Activated CD4-positive, alpha-beta T cell treated with anti-CD3 and anti-CD28 coated beads for 1 hour (primary cell): ENCODE results near the gene AK4.

ENCODE experiments used
- DNase-seq: peaks from one replicate; pipeline ENCODE4 v3.0.0-alpha.2; 2020

The AK4 gene

GRCh38 chr1:65178235-65178634 lies 30.2 kb downstream of the AK4 start:
- DNase-seq: no peak

- DNase-seq: no peak
These were observed 31.1 kb downstream of the AK4 start for GRCh38 chr1:65179148-65179547.

GRCh38 chr1:65180977-65181376 lies 33.0 kb downstream of the AK4 start:
- DNase-seq: no peak

- DNase-seq: no peak
These were observed 34.8 kb downstream of the AK4 start for GRCh38 chr1:65182658-65183268.

- DNase-seq: no peak
These were observed 41.6 kb downstream of the AK4 start for GRCh38 chr1:65189576-65190115.

- no peak for DNase-seq
These were observed 42.2 kb downstream of the AK4 start for GRCh38 chr1:65190229-65190628.

GRCh38 chr1:65193129-65193695 lies 45.2 kb downstream of the AK4 start:
- no peak for DNase-seq

GRCh38 chr1:65195495-65196417 lies 47.8 kb downstream of the AK4 start:
- DNase-seq: no peak

- DNase-seq: no peak
These were observed 48.9 kb downstream of the AK4 start for GRCh38 chr1:65196926-65197325.

- DNase-seq: no peak
These were observed 49.6 kb downstream of the AK4 start for GRCh38 chr1:65197636-65198035.

GRCh38 chr1:65198096-65198495 lies 50.1 kb downstream of the AK4 start:
- DNase-seq: no peak

- DNase-seq: no peak
These were observed 52.4 kb downstream of the AK4 start for GRCh38 chr1:65200411-65200810.

- no peak for DNase-seq
These were observed 58.8 kb downstream of the AK4 start for GRCh38 chr1:65206836-65207235.

- DNase-seq: no peak
These were observed 59.3 kb downstream of the AK4 start for GRCh38 chr1:65207317-65207716.

GRCh38 chr1:65208563-65208973 lies 60.6 kb downstream of the AK4 start:
- no peak for DNase-seq

GRCh38 chr1:65209005-65209885 lies 61.2 kb downstream of the AK4 start:
- no peak for DNase-seq

GRCh38 chr1:65210325-65210724 lies 62.3 kb downstream of the AK4 start:
- DNase-seq: no peak

- no peak for DNase-seq
These were observed 63.3 kb downstream of the AK4 start for GRCh38 chr1:65211331-65211730.

GRCh38 chr1:65213271-65214023 lies 65.4 kb downstream of the AK4 start:
- DNase-seq: no peak

- no peak for DNase-seq
These were observed 66.5 kb downstream of the AK4 start for GRCh38 chr1:65214340-65215027.

- DNase-seq: no peak
These were observed 69.0 kb downstream of the AK4 start for GRCh38 chr1:65216989-65217388.
